IPS-18a (cell line): Measurements from ENCODE around the gene LZTFL1.

Experiments
- H3K27ac ChIP-seq: one replicate; pipeline ENCODE4 v1.5.1; 2013; ENCODE audit warnings: low read length
- H3K27me3 ChIP-seq: one replicate; pipeline ENCODE4 v1.6.1; 2013; ENCODE audit warnings: mild to moderate bottlenecking, low read length; ENCODE audit not compliant: control insufficient read depth, insufficient read depth
- H3K36me3 ChIP-seq: one replicate; pipeline ENCODE4 v1.6.1; 2013; ENCODE audit warnings: low read depth, low read length; ENCODE audit not compliant: control insufficient read depth
- H3K4me1 ChIP-seq: one replicate; pipeline ENCODE4 v1.6.1; 2013; ENCODE audit warnings: low read depth, low read length; ENCODE audit not compliant: control insufficient read depth
- H3K4me3 ChIP-seq: one replicate; pipeline ENCODE4 v1.5.1; 2013; ENCODE audit warnings: low read length
- H3K9ac ChIP-seq: one replicate; pipeline ENCODE4 v1.6.1; 2013; ENCODE audit warnings: mild to moderate bottlenecking, low read length, moderate library complexity
- H3K9me3 ChIP-seq: one replicate; pipeline ENCODE4 v1.6.1; 2013; ENCODE audit warnings: low read depth, low read length; ENCODE audit not compliant: control insufficient read depth

LZTFL1 gene

GRCh38 chr3:45779746-45780735 is 61.9 kb downstream of the LZTFL1 start:
- no peak overlapping the region for H3K4me3 ChIP-seq
- H3K4me1 ChIP-seq, result no peaks in the 10 kb centered on the region
- no peaks in the 10 kb centered on the region for H3K36me3 ChIP-seq
- no peaks in the 10 kb centered on the region for H3K9me3 ChIP-seq
- H3K9ac ChIP-seq, result no peak overlapping the region
- no peaks in the 10 kb centered on the region for H3K27me3 ChIP-seq
- no peak overlapping the region for H3K27ac ChIP-seq

DNA sequence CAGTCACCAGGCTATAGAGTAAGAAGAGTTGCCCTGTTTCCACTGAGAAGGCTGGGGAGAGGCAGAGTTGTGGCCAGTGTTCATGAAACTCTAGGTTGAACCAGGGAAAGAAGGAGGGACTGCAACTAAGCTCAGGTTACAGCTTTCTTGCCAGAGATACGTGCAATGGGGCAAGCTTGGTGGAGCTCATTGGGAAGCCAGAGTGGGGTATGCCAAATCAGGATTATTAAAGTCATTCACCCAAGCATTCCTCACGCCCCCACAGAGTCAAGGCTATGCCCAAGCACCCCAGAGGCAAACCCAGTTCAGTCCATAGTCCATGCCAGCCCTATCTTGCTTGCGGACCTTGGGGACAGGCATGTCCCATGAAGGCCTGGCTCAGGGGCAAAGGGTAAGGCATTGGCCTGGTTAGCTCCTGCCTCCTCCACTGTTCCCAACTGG is 63.1 kb downstream of the LZTFL1 start:
- no peaks in the 10 kb centered on the region for H3K36me3 ChIP-seq
- H3K4me1 ChIP-seq, result no peaks in the 10 kb centered on the region
- H3K27ac ChIP-seq, result no peak overlapping the region
- no peak overlapping the region for H3K4me3 ChIP-seq
- H3K9me3 ChIP-seq, result no peaks in the 10 kb centered on the region
- H3K9ac ChIP-seq, result no peak overlapping the region
- H3K27me3 ChIP-seq, result no peaks in the 10 kb centered on the region

GRCh38 chr3:45777746-45778386 is 64.1 kb downstream of the LZTFL1 start:
- Histone ChIP-seq H3K27me3 (no peaks in the 10 kb centered on the region), H3K27ac (no peak overlapping the region), H3K36me3 (no peaks in the 10 kb centered on the region), H3K9ac (no peak overlapping the region), H3K4me3 (no peak overlapping the region), H3K4me1 (no peaks in the 10 kb centered on the region), H3K9me3 (no peaks in the 10 kb centered on the region)

- Histone ChIP-seq H3K4me1 (no peaks in the 10 kb centered on the region), H3K36me3 (no peaks in the 10 kb centered on the region), H3K27ac (no peak overlapping the region), H3K27me3 (no peaks in the 10 kb centered on the region), H3K4me3 (no peak overlapping the region), H3K9me3 (no peaks in the 10 kb centered on the region), H3K9ac (no peak overlapping the region)
These were observed 64.7 kb downstream of the LZTFL1 start for GRCh38 chr3:45777111-45777745.

DNA sequence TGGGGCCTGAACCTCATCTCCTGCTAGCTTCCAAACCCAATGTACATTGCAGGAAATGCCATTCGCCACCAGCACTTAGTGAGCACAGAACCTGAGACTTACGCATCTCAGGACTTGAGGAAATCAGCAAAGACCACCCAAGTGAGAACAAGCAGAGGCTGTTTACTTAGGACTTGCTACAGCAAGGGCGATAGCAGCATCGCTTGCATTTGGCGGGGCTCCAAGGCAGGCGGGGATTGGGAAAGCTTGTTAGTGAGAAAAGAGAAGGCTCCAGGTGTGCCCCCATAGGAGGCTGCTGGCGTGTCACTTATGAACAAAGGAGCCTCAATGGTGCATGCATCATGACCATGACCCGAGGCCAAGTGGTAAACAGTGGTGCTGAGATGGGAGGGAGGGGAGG is 65.3 kb downstream of the LZTFL1 start:
- Histone ChIP-seq H3K36me3 (no peaks in the 10 kb centered on the region), H3K4me1 (no peaks in the 10 kb centered on the region), H3K9ac (no peak overlapping the region), H3K4me3 (no peak overlapping the region), H3K9me3 (no peaks in the 10 kb centered on the region), H3K27me3 (no peaks in the 10 kb centered on the region), H3K27ac (no peak overlapping the region)

- Histone ChIP-seq H3K27me3 (no peaks in the 10 kb centered on the region), H3K9ac (no peak overlapping the region), H3K36me3 (no peaks in the 10 kb centered on the region), H3K9me3 (no peaks in the 10 kb centered on the region), H3K27ac (no peak overlapping the region), H3K4me3 (no peak overlapping the region), H3K4me1 (no peaks in the 10 kb centered on the region)
These were observed 65.7 kb downstream of the LZTFL1 start for GRCh38 chr3:45776301-45776595.

DNA sequence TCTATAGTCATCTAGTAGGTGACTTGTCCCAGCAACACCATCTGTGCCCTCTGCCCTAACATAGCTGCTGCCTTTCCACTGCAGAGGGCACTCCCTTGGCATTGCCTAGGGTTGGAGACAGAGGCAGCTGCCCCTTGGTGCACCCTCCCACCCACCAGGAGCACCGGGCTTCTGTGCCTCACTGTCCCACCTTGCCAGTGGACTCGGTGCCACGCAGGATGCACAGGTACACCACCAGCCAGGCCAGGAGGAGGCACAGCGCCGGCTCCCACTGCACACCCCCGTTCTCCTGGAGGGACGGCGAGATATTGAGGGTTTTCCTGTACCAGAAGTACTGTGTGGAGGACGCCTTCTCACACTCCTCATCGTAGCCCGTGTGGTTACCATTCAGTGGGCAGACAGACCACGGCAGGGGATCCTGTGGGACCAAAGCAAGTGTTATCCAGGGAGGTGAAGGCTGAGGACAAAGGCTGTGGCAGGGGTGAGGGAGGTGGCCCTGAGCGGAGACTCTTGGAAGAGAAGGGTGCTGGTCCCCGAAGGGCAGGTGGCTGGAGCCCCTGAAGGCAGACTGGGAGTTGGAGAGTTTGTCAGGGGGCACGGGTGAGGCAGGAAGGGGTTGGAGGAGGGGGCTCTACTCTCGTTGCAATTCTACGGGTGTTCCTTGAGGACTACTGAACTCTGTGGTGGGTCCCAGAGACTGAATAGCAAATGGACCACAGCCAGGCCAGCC is 66.2 kb downstream of the LZTFL1 start:
- Histone ChIP-seq H3K4me1 (no peaks in the 10 kb centered on the region), H3K36me3 (no peaks in the 10 kb centered on the region), H3K4me3 (no peak overlapping the region), H3K27me3 (no peaks in the 10 kb centered on the region), H3K9ac (no peak overlapping the region), H3K27ac (no peak overlapping the region), H3K9me3 (no peaks in the 10 kb centered on the region)

DNA sequence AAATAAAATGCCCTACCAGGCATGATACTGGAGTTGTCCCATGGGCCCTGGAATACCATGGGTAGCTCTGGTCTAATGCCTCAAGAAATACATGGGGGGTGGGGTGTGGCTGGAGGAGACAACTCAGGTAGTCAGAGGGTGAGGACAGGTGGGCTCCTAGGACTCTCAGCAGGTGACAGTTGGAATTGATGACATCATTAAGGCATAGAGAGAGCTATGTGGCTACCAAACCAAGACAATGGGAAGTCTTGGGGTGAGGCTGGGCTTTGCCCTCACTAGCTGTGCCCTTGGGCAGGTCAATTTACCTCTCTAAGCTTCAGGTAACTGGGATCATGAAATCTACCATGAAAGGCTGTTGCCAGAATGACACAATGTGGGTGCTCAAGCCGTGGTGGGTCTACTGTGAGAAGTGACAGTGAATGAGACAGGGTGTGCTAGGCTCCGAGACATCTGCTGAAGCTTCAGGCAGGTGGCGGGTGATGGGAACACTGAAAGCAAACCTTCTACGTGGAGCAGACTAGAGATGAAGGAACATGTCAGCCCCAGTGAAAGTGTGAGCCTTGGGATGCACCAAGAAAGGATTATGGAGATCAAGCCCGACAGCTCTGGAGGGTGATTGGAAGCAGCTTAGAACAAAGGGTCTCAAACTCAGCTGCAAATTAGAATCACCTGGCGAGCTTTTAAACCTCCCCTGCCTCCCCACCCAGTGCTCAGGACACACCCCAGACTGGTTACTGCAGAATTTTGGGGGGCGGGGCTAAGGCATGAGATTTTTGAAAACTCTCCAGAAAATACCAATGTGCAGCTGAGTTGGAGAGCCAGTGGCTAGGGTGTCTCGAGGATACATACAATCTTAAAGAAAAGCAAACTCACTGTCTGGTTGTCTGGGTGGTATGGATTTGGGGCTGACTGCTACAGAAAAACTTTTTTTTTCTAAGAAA is 67.1 kb downstream of the LZTFL1 start:
- no peak overlapping the region for H3K4me3 ChIP-seq
- no peak overlapping the region for H3K27ac ChIP-seq
- H3K36me3 ChIP-seq, result no peaks in the 10 kb centered on the region
- H3K4me1 ChIP-seq, result no peaks in the 10 kb centered on the region
- no peaks in the 10 kb centered on the region for H3K9me3 ChIP-seq
- no peak overlapping the region for H3K9ac ChIP-seq
- H3K27me3 ChIP-seq, result no peaks in the 10 kb centered on the region

DNA sequence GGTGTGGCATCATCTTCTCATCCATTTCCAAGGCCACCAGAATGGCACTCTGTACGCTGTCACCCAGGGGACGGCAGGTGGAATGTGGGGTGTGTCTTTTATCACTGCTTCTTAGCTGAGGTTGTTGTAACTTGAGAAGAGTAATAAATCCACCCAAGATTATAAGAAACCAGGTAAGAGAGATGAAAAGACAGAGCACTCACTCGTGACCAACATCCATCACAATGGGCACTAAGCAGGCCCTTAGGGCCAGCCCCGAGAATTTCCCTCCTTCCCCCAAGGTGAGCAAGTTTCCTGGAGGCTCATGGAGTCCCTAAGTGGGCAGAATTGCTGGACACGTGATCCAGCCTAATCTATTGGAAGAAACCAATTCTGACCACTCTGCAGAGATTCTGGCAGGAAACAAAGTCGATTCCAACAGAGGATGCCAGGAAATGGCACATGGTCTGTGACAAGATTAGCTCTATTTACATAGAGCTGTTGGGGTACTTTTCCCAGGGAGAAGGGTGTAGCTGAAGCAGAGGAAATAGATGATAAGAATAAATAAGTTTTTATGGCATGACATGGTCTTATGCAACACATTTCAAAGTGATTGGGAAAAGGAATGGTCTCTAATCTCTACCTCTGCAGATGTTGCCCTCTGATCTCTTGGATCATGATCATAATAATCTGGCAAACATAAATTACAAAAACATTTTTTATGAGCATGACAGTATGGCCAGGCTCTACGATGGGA is 68.0 kb downstream of the LZTFL1 start:
- Histone ChIP-seq H3K27me3 (no peaks in the 10 kb centered on the region), H3K4me3 (no peak overlapping the region)

More for the DNA sequence above, 68.0 kb downstream of the LZTFL1 start:
- H3K36me3 ChIP-seq, result no peaks in the 10 kb centered on the region
- no peak overlapping the region for H3K27ac ChIP-seq
- H3K9me3 ChIP-seq, result no peaks in the 10 kb centered on the region
- no peaks in the 10 kb centered on the region for H3K4me1 ChIP-seq
- no peak overlapping the region for H3K9ac ChIP-seq
